Gastrocnemius medialis (tissue), 4 donors: ENCODE results near the gene GAP43. TPM values are rescaled to one million over a fixed set of nuclear protein-coding genes. Genes with fewer than 3 reads are reported as not detected.
A peak's percentile ranks its signal among the peaks of the same experiment; 100 is the strongest.

Experiments
- ATAC-seq, 2 donors: fragments of 150-250 bp; one replicate each; pipeline ENCODE4 v1.9.1; 2016
- DNase-seq, 2 donors: peaks; one replicate each; pipeline ENCODE4 v3.0.0-alpha.2; 2019
- H3K27ac ChIP-seq, 4 donors: fragments of 200-600 bp; sonication (generic); 1 replicate in 1 of 4; 2 replicates in 3 of 4; pipeline ENCODE4 v1.5.1; 2016 to 2018; ENCODE audit warnings: mild to moderate bottlenecking in 2 of 4, moderate library complexity in 1 of 4
- H3K27me3 ChIP-seq, 3 donors: fragments of 200-600 bp; sonication (generic) in 2 of 3; 1 replicate in 1 of 3; 2 replicates in 2 of 3; pipeline versions ENCODE4 v1.5.1 to v1.6.0; 2016 to 2019; ENCODE audit warnings: mild to moderate bottlenecking in 1 of 3, moderate library complexity in 1 of 3
- H3K36me3 ChIP-seq, 2 donors: fragments of 200-600 bp; sonication (generic) in 1 of 2; one replicate each; pipeline ENCODE4 v1.5.1; 2017 to 2018
- H3K4me1 ChIP-seq, 2 donors: fragments of 200-600 bp; sonication (generic) in 1 of 2; one replicate each; pipeline ENCODE4 v1.5.1; 2016 to 2017; ENCODE audit warnings: mild to moderate bottlenecking in 2 of 2
- H3K4me3 ChIP-seq, 4 donors: fragments of 200-600 bp; sonication (generic) in 3 of 4; 1 replicate in 1 of 4; 2 replicates in 3 of 4; pipeline ENCODE4 v1.5.1; 2016 to 2019; ENCODE audit warnings: mild to moderate bottlenecking in 2 of 4
- H3K9me3 ChIP-seq, 3 donors: fragments of 200-600 bp; sonication (generic) in 2 of 3; 1 replicate in 1 of 3; 2 replicates in 2 of 3; pipeline ENCODE4 v1.5.1; 2016 to 2019
- POLR2A ChIP-seq, 2 donors: fragments of 450-650 bp; IDR thresholded peaks; one replicate each; pipeline ENCODE4 v1.6.1; 2017; ENCODE audit warnings: antibody characterized with exemption in 2 of 2, mild to moderate bottlenecking in 2 of 2, moderate library complexity in 2 of 2
- in situ Hi-C, 4 donors: fragments of 200-750 bp; cut with MboI; loops; one replicate each; pipeline versions ENCODE4 v1.15.0 to v1.8.0; 2017; ENCODE audit warnings: low sequenced_read_pairs in 4 of 4
- intact Hi-C: fragments of 100-400 bp; cut with DNase I; formaldehyde crosslinking; loops from one replicate; pipeline ENCODE4 v1.15.1; 2023; ENCODE audit warnings: low total_unique reads
- total RNA-seq, 4 donors: library from RNA; depleted of rRNA; stranded (reverse); fragments of >200 nt; gene quantifications; one replicate each; pipeline versions ENCODE4 v1.1.0 to v1.2.3, GENCODE V29; 2016
- TF ChIP-seq, protein P1 (sequence below), 5 experiments: fragments of 450-650 bp in 3 of 5; fragments of 200-600 bp in 2 of 5; sonication (generic) in 2 of 5; IDR thresholded peaks in 4 of 5; conservative IDR thresholded peaks in 1 of 5; 1 replicate in 4 of 5; 2 replicates in 1 of 5; pipeline ENCODE4 v1.5.1; 2016 to 2019; ENCODE audit warnings: antibody characterized with exemption in 5 of 5, mild to moderate bottlenecking in 3 of 5, moderate library complexity in 3 of 5

Gene GAP43
- total RNA-seq, 4 donors from 2014 or later: 0.20 TPM; not detected in 3

- in situ Hi-C loops: no loop called here
- no peak for ATAC-seq
Measured at GRCh38 chr3:115758076-115758763, 134.9 kb downstream of the GAP43 start.

GRCh38 chr3:115760716-115761115 is 137.4 kb downstream of the GAP43 start:
- H3K27ac ChIP-seq: no peak overlapping the region
- peaks cover 0 to 12% of the 10 kb centered on the region in 2 donors for H3K4me1 ChIP-seq
- no peaks in the 10 kb centered on the region for H3K27me3 ChIP-seq
- no peak for DNase-seq
- no peak for TF ChIP-seq POLR2A (IDR thresholded peaks at IDR 0.05)
- TF ChIP-seq, protein P1, sequence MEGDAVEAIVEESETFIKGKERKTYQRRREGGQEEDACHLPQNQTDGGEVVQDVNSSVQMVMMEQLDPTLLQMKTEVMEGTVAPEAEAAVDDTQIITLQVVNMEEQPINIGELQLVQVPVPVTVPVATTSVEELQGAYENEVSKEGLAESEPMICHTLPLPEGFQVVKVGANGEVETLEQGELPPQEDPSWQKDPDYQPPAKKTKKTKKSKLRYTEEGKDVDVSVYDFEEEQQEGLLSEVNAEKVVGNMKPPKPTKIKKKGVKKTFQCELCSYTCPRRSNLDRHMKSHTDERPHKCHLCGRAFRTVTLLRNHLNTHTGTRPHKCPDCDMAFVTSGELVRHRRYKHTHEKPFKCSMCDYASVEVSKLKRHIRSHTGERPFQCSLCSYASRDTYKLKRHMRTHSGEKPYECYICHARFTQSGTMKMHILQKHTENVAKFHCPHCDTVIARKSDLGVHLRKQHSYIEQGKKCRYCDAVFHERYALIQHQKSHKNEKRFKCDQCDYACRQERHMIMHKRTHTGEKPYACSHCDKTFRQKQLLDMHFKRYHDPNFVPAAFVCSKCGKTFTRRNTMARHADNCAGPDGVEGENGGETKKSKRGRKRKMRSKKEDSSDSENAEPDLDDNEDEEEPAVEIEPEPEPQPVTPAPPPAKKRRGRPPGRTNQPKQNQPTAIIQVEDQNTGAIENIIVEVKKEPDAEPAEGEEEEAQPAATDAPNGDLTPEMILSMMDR (IDR thresholded peaks at IDR 0.05 in 4 of 5, conservative IDR thresholded peaks at IDR 0.05 in 1 of 5): no peak
- ATAC-seq: no peak
- no peaks in the 10 kb centered on the region for H3K36me3 ChIP-seq
- in situ Hi-C loops: no loop called here
- no peak overlapping the region for H3K4me3 ChIP-seq
- no peaks in the 10 kb centered on the region for H3K9me3 ChIP-seq
- intact Hi-C loops: no loop called here

More at GRCh38 chr3:115758076-115758763, 134.9 kb downstream of the GAP43 start:
- Histone ChIP-seq H3K9me3 (no peaks in the 10 kb centered on the region), H3K4me1 (peaks cover 0 to 12% of the 10 kb centered on the region in 2 donors), H3K27me3 (no peaks in the 10 kb centered on the region), H3K4me3 (no peak overlapping the region), H3K27ac (no peak overlapping the region), H3K36me3 (no peaks in the 10 kb centered on the region)
- TF ChIP-seq POLR2A (IDR thresholded peaks at IDR 0.05): no peak
- TF ChIP-seq, protein P1 (IDR thresholded peaks at IDR 0.05 in 4 of 5, conservative IDR thresholded peaks at IDR 0.05 in 1 of 5): no peak
- intact Hi-C loops: no loop called here
- DNase-seq: no peak

DNA sequence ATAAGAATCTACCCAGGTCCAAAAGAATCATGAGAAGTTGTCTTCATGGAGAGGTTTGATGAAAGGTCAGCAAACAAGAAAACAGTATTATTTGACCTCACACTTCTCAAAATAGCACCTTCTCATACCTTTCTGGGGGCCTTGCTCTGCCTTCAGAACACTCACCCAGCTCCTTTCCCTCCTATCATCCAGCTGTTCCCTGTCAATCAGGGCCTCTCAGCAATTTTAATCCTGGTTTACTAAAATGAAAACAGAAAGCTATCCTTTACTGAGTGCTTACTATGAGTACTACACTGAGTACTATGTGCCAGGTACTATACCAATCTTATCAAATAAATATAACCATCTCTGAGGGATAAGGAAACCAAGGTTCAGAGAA is 138.6 kb downstream of the GAP43 start:
- Histone ChIP-seq H3K4me1 (peaks cover 0 to 12% of the 10 kb centered on the region in 2 donors), H3K27ac (no peak overlapping the region), H3K9me3 (no peaks in the 10 kb centered on the region), H3K36me3 (no peaks in the 10 kb centered on the region), H3K27me3 (no peaks in the 10 kb centered on the region), H3K4me3 (no peak overlapping the region)
- intact Hi-C loops: no loop called here
- in situ Hi-C loops: no loop called here
- TF ChIP-seq, protein P1 (IDR thresholded peaks at IDR 0.05 in 4 of 5, conservative IDR thresholded peaks at IDR 0.05 in 1 of 5): no peak
- no peak for TF ChIP-seq POLR2A (IDR thresholded peaks at IDR 0.05)
- ATAC-seq (peak in 1 of 2 donors; percentile 41), DNase-seq (no peak)

- DNase-seq (no peak), ATAC-seq (no peak)
- in situ Hi-C loops: no loop called here
- Histone ChIP-seq H3K27me3 (no peaks in the 10 kb centered on the region), H3K36me3 (no peaks in the 10 kb centered on the region), H3K9me3 (no peaks in the 10 kb centered on the region), H3K27ac (no peak overlapping the region), H3K4me3 (no peak overlapping the region), H3K4me1 (no peaks in the 10 kb centered on the region)
- intact Hi-C loops: no loop called here
- no peak for TF ChIP-seq POLR2A (IDR thresholded peaks at IDR 0.05)
- TF ChIP-seq, protein P1 (IDR thresholded peaks at IDR 0.05 in 4 of 5, conservative IDR thresholded peaks at IDR 0.05 in 1 of 5): no peak
Measured at GRCh38 chr3:115766587-115767482, 143.5 kb downstream of the GAP43 start.
